A673 (cell line): Measurements from ENCODE around the gene ENTPD8.

Source experiments
- CTCF ChIP-seq: fragments of 300-800, 200-600 bp; sonication (generic); conservative IDR thresholded peaks from 2 replicates; pipeline ENCODE4 v1.5.1; 2017; ENCODE audit warnings: low read depth, mild to moderate bottlenecking, antibody characterized with exemption, low read length, moderate library complexity, mixed read lengths
- EZH2 ChIP-seq: fragments of 200-600 bp; sonication (generic); IDR thresholded peaks from 2 replicates; pipeline ENCODE4 v1.6.1; 2017; ENCODE audit warnings: borderline replicate concordance, low read depth, mild to moderate bottlenecking, mixed read lengths, antibody characterized with exemption, low read length; ENCODE audit not compliant: poor library complexity, severe bottlenecking

DNA sequence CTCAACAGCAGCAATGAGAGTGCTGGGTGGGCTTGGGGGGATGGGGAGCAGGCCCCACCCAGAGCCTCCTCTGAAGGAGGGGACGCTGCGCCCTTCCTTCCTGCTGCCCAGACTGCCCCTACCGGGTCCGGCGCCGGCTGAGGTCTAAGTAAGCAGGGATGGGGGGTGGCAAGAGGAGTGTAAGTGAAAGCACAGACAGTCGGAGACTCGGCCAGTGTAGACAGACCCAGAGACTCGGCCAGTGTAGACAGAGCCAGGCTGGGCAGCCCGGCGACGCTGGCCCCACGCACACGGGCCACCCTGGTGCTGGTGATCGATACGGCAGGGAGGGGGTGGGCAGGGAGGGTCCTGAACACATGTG is 7.4 kb upstream of the ENTPD8 start:
- TF ChIP-seq CTCF (no peak), EZH2 (no peak)
